Esophagus muscularis mucosa (tissue), 4 donors: Measurements from ENCODE around the gene ST13. TPM values are rescaled to one million over a fixed set of nuclear protein-coding genes. Genes with fewer than 3 reads are reported as not detected.
A peak's percentile ranks its signal among the peaks of the same experiment; 100 is the strongest.
"Not testable (repeated sequence)": the region's sequence is repeated elsewhere in the genome, so short reads cannot be mapped to it uniquely, and the experiment has no call there.

ENCODE experiments used
- DNase-seq: peaks from one replicate; pipeline ENCODE4 v3.0.0-alpha.2; 2017; ENCODE audit errors: extremely low spot score
- H3K27ac ChIP-seq, 4 donors: fragments of 200-600 bp; sonication (generic); replicated peaks in 1 of 4; 1 replicate in 3 of 4; 2 replicates in 1 of 4; pipeline ENCODE4 v1.5.1; 2016 to 2019; ENCODE audit warnings: mild to moderate bottlenecking in 1 of 4
- H3K27me3 ChIP-seq, 4 donors: fragments of 200-600 bp; sonication (generic); one replicate each; pipeline versions ENCODE4 v1.5.1 to v1.6.0; 2016 to 2019
- H3K36me3 ChIP-seq, 4 donors: fragments of 200-600 bp; sonication (generic); one replicate each; pipeline ENCODE4 v1.5.1; 2016 to 2019
- H3K4me1 ChIP-seq, 4 donors: fragments of 200-600 bp; sonication (generic); one replicate each; pipeline ENCODE4 v1.5.1; 2016 to 2019
- H3K4me3 ChIP-seq, 4 donors: fragments of 200-600 bp; sonication (generic); 1 replicate in 2 of 4; 2 replicates in 2 of 4; pipeline ENCODE4 v1.5.1; 2016 to 2019; ENCODE audit warnings: mild to moderate bottlenecking in 4 of 4, moderate library complexity in 1 of 4
- H3K9me3 ChIP-seq, 4 donors: fragments of 200-600 bp; sonication (generic); 1 replicate in 3 of 4; 2 replicates in 1 of 4; pipeline ENCODE4 v1.5.1; 2016 to 2019
- CTCF ChIP-seq, 3 experiments: fragments of 200-600 bp in 2 of 3; fragments of 450-650 bp in 1 of 3; sonication (generic) in 2 of 3; IDR thresholded peaks; one replicate each; pipeline ENCODE4 v1.5.1; 2017 to 2019; ENCODE audit warnings: antibody characterized with exemption in 3 of 3, mild to moderate bottlenecking in 2 of 3, moderate library complexity in 1 of 3
- EP300 ChIP-seq: sonication (generic); formaldehyde crosslinking; IDR thresholded peaks from one replicate; pipeline ENCODE4 v1.6.1; 2017; ENCODE audit warnings: antibody characterized with exemption
- POLR2A ChIP-seq: fragments of 450-650 bp; IDR thresholded peaks from one replicate; pipeline ENCODE4 v1.6.1; 2017; ENCODE audit warnings: antibody characterized with exemption, moderate library complexity, mild to moderate bottlenecking, low read depth
- POLR2AphosphoS5 ChIP-seq, 2 donors: sonication (generic); formaldehyde crosslinking; IDR thresholded peaks; one replicate each; pipeline ENCODE4 v1.6.1; 2017; ENCODE audit warnings: antibody characterized with exemption in 2 of 2
- WGBS: methylation state at CpG from one replicate; pipeline ENCODE4 v1.1.5; 2018; 5-methylcytosine and 5-hydroxymethylcytosine counted together
- intact Hi-C: fragments of 100-400 bp; cut with DNase I; formaldehyde crosslinking; loops from one replicate; pipeline ENCODE4 v1.15.1; 2023
- total RNA-seq, 4 donors: library from RNA; depleted of rRNA; stranded (reverse); fragments of >200 nt; gene quantifications; one replicate each; pipeline versions ENCODE4 v1.1.0 to v1.2.1, GENCODE V29; 2016

The ST13 gene
- total RNA-seq, 4 donors from 2014 or later, result 169 to 193 (median 189) TPM

GRCh38 chr22:40853961-40854360, 2.5 kb downstream of the ST13 start:
- intact Hi-C loops, result no loop called here
- Histone ChIP-seq H3K4me1 (peaks cover 52 to 70% (median 65%) of the 10 kb centered on the region in 4 donors), H3K27me3 (no peaks in the 10 kb centered on the region), H3K36me3 (peaks cover under 1 to 19% (median 12%) of the 10 kb centered on the region in 4 donors), H3K4me3 (peak overlapping the region in 3 of 4 donors; percentile 90 to 94 (median 93)), H3K9me3 (no peaks in the 10 kb centered on the region), H3K27ac (peak overlapping the region in 3 of 4 donors; percentile 89 to 99 (median 97))
- no peak for TF ChIP-seq POLR2AphosphoS5 (IDR thresholded peaks at IDR 0.05)
- no peak for TF ChIP-seq POLR2A
- no peak for TF ChIP-seq EP300
- TF ChIP-seq CTCF (IDR thresholded peaks at IDR 0.05), result no peak
- WGBS, result 54% methylated on average over 3 of the region's 3 CpGs
- no peak for DNase-seq

- no peaks in the 10 kb centered on the region for H3K9me3 ChIP-seq
- H3K36me3 ChIP-seq, result peaks cover 7 to 25% (median 17%) of the 10 kb centered on the region in 4 donors
- intact Hi-C loops, result no loop called here
- H3K4me1 ChIP-seq, result peaks cover 52 to 67% (median 59%) of the 10 kb centered on the region in 4 donors
- WGBS, result 50% methylated on average over 1 of the region's 1 CpG
- H3K27ac ChIP-seq, result peak overlapping the region in 2 of 4 donors; percentile 89 to 99
- H3K4me3 ChIP-seq, result peak overlapping the region in 1 of 4 donors; percentile 94
- H3K27me3 ChIP-seq, result no peaks in the 10 kb centered on the region
- no peak for DNase-seq
- no peak for TF ChIP-seq EP300
- no peak for TF ChIP-seq CTCF (IDR thresholded peaks at IDR 0.05)
- TF ChIP-seq POLR2AphosphoS5 (IDR thresholded peaks at IDR 0.05), result no peak
- no peak for TF ChIP-seq POLR2A
Observed at GRCh38 chr22:40853333-40853732, 3.1 kb downstream of the ST13 start.

- 92% methylated on average over 11 of the region's 11 CpGs for WGBS
- H3K27me3 ChIP-seq, DNase-seq, H3K9me3 ChIP-seq, H3K27ac ChIP-seq, intact Hi-C loops, H3K4me3 ChIP-seq: not testable (repeated sequence)
- H3K36me3 ChIP-seq, result peaks cover 30 to 100% (median 81%) of the 10 kb centered on the region in 4 donors
- H3K4me1 ChIP-seq, result peaks cover 0 to 24% (median 16%) of the 10 kb centered on the region in 4 donors
Observed at GRCh38 chr22:40845816-40846215, 10.6 kb downstream of the ST13 start.

GRCh38 chr22:40844951-40845350, 11.5 kb downstream of the ST13 start:
- DNase-seq, result no peak
- 87% methylated on average over 3 of the region's 3 CpGs for WGBS
- Histone ChIP-seq H3K27me3 (no peaks in the 10 kb centered on the region), H3K36me3 (peaks cover 30 to 100% (median 83%) of the 10 kb centered on the region in 4 donors), H3K27ac (no peak overlapping the region), H3K4me1 (peaks cover 0 to 18% (median 13%) of the 10 kb centered on the region in 4 donors), H3K4me3 (no peak overlapping the region), H3K9me3 (no peaks in the 10 kb centered on the region)
- intact Hi-C loops, result no loop called here
- no peak for TF ChIP-seq CTCF (IDR thresholded peaks at IDR 0.05)
- no peak for TF ChIP-seq POLR2AphosphoS5 (IDR thresholded peaks at IDR 0.05)
- TF ChIP-seq EP300, result no peak
- TF ChIP-seq POLR2A, result no peak

- 90% methylated on average over 3 of the region's 3 CpGs for WGBS
- no peaks in the 10 kb centered on the region for H3K9me3 ChIP-seq
- TF ChIP-seq CTCF (IDR thresholded peaks at IDR 0.05) (no peak), EP300 (no peak), POLR2AphosphoS5 (IDR thresholded peaks at IDR 0.05) (no peak), POLR2A (no peak)
- no peak overlapping the region for H3K27ac ChIP-seq
- no peak overlapping the region for H3K4me3 ChIP-seq
- no peak for DNase-seq
- H3K27me3 ChIP-seq, result no peaks in the 10 kb centered on the region
- H3K4me1 ChIP-seq, result peaks cover 0 to 17% (median 13%) of the 10 kb centered on the region in 4 donors
- intact Hi-C loops, result loop anchor here (10.0 kb wide), 1 partner anchor 326 kb away; no protein-coding TSS in a partner anchor
- peaks cover 23 to 97% (median 80%) of the 10 kb centered on the region in 4 donors for H3K36me3 ChIP-seq
Observed at GRCh38 chr22:40838486-40838885, 18.0 kb downstream of the ST13 start.
